ENCODE measurements around the gene ATG16L1. TPM values are rescaled to one million over a fixed set of nuclear protein-coding genes. Genes with fewer than 3 reads are reported as not detected.

ATG16L1 gene
- total and polyA plus RNA-seq, 11 donors, result 7.0 to 26.7 (median 15.8) TPM

DNA sequence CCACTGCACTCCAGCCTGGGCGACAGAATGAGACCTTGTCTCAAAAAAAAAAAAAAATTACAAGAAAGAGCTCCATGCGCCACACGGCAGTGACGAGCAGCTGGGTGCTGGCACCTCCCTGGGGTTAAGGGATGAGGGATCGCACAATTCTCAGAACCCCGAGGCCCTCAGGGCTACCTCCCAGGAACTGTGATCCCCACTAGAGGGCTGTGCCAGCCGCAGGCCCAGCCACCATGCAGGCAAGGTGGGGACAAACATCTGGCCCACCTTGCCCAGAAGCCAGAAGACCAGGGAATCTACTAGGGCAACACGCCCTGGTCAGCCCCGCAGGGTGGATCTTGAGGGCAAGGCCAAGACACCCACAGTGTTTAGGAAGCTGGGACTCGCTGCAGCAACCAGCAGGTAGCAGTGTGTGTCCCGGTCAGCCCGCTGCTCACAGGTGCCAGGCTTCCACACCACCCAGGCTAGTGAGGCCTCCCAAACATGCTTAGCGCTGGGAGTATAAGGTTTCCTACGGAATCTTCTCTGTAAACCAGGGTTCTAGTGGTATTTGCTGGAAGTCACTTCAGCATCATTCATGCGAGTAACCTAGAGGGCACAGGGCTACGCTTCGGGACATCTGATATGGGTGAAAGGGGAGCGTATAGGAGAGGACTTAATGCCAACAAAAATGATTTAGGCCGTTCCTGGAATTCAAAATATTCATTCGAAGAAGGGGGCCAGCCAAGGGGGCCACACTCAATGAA lies 62.9 kb downstream of the ATG16L1 start:
- Histone ChIP-seq H3K27ac (no peak overlapping the region), H3K27me3 (no peaks in the 10 kb centered on the region), H3K4me3 (no peak overlapping the region), H3K4me1 (no peaks in the 10 kb centered on the region), H3K9me3 (peaks cover 0 to 3% (median 0%) of the 10 kb centered on the region in 12 donors), H3K36me3 (no peaks in the 10 kb centered on the region)
- DNase-seq (no peak), ATAC-seq (no peak)
- TF ChIP-seq, protein P1, sequence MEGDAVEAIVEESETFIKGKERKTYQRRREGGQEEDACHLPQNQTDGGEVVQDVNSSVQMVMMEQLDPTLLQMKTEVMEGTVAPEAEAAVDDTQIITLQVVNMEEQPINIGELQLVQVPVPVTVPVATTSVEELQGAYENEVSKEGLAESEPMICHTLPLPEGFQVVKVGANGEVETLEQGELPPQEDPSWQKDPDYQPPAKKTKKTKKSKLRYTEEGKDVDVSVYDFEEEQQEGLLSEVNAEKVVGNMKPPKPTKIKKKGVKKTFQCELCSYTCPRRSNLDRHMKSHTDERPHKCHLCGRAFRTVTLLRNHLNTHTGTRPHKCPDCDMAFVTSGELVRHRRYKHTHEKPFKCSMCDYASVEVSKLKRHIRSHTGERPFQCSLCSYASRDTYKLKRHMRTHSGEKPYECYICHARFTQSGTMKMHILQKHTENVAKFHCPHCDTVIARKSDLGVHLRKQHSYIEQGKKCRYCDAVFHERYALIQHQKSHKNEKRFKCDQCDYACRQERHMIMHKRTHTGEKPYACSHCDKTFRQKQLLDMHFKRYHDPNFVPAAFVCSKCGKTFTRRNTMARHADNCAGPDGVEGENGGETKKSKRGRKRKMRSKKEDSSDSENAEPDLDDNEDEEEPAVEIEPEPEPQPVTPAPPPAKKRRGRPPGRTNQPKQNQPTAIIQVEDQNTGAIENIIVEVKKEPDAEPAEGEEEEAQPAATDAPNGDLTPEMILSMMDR (IDR thresholded peaks at IDR 0.05), result no peak
- WGBS, 4 donors, result 93 to 95% (median 94%) methylated on average over 16 to 20 of the region's 20 CpGs
- intact Hi-C loops (cut with DNase I), result no loop called here

DNA sequence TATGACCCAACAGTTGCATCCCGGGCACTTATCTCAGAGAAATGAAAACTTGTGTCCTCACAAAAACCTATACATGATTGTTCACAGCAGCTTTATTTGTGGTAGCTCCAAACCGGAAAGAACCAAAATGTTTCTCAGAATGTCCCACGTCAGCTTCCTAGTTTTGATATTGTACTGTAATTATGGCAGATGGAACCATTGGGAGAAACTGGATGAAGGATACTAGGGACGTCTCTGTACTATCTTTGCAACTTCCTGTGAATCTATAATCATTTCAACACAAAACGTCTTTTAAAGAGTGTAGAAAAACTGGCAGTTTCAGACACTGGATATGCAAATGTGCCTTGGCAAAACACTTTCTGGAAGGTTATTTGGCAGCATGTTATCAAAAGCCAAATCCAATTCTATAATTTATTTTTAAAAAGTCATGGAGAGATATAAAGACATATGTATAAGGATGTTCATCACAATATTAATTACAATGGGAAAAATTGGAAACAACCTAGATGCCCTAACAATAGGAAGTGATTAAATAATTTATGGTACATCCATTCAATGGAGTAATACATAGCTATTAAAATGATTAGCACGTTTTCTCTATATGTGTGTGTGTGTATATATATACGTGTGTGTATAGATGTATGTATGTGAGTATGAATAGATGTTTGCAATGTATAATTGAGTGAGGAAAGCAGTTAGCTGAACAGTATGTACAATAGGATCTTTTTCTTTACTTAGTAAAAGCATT lies 65.9 kb downstream of the ATG16L1 start:
- 65 to 69% (median 67%) methylated on average over 7 of the region's 7 CpGs for WGBS, 4 donors
- intact Hi-C loops (cut with DNase I), result no loop called here
- Histone ChIP-seq H3K36me3 (no peaks in the 10 kb centered on the region), H3K4me1 (no peaks in the 10 kb centered on the region), H3K27ac (no peak overlapping the region), H3K4me3 (no peak overlapping the region), H3K9me3 (peaks cover 0 to 3% (median 0%) of the 10 kb centered on the region in 12 donors), H3K27me3 (peaks cover 0 to 10% (median 0%) of the 10 kb centered on the region in 9 donors)
- no peak for TF ChIP-seq POLR2A (IDR thresholded peaks at IDR 0.05)
- TF ChIP-seq, protein P1 (IDR thresholded peaks at IDR 0.05), result no peak
- DNase-seq, result no peak
- ATAC-seq, result no peak

DNA sequence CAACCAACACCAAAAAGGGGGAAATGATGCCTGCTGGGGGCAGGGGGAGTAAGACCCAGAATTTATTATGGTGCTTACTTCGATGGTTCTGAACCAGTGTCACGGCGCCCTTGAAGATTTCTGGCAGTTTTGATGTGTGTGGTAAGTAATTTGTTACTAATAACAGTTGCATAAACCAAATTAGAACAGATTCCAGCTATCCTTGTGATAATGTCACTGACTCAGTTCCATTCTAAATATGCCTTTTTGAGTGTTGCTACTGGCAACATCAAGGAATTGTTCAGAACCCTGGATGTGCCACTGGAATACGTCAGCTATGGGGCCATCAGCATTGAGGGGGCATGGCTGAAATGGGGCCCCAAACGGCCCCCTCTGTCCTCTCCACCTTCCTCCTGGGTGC lies 67.8 kb downstream of the ATG16L1 start:
- peaks cover 0 to 10% (median 0%) of the 10 kb centered on the region in 9 donors for H3K27me3 ChIP-seq
- intact Hi-C loops (cut with DNase I), result no loop called here
- H3K9me3 ChIP-seq, result peaks cover 0 to 3% (median 0%) of the 10 kb centered on the region in 12 donors
- no peaks in the 10 kb centered on the region for H3K36me3 ChIP-seq
- WGBS, 4 donors, result 79 to 90% (median 81%) methylated on average over 5 of the region's 5 CpGs
- H3K4me3 ChIP-seq, result no peak overlapping the region
- no peak for DNase-seq
- ATAC-seq, result no peak
- no peak for TF ChIP-seq POLR2A (IDR thresholded peaks at IDR 0.05)
- H3K27ac ChIP-seq, result no peak overlapping the region
- H3K4me1 ChIP-seq, result no peaks in the 10 kb centered on the region

DNA sequence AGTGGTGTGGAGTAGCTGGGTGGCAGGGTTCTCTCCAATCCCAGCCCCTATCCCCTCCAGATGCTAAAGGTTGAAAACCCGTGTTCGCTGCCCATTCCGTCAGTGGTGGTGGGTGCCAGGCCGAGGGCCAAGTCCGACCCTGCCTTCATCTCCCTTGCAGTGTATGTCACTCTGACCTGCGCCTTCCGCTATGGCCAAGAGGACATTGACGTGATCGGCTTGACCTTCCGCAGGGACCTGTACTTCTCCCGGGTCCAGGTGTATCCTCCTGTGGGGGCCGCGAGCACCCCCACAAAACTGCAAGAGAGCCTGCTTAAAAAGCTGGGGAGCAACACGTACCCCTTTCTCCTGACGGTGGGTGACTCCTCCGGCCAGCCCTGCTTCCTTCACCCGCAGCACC lies 69.0 kb downstream of the ATG16L1 start:
- TF ChIP-seq, protein P1 (IDR thresholded peaks at IDR 0.05), result no peak
- no peak for TF ChIP-seq POLR2A (IDR thresholded peaks at IDR 0.05)
- intact Hi-C loops (cut with DNase I), result no loop called here
- Histone ChIP-seq H3K9me3 (peaks cover 0 to 3% (median 0%) of the 10 kb centered on the region in 12 donors), H3K4me1 (no peaks in the 10 kb centered on the region), H3K36me3 (no peaks in the 10 kb centered on the region), H3K27me3 (peaks cover 0 to 10% (median 0%) of the 10 kb centered on the region in 9 donors), H3K4me3 (no peak overlapping the region), H3K27ac (no peak overlapping the region)
- no peak for ATAC-seq
- WGBS, 4 donors, result 89 to 93% (median 91%) methylated on average over 16 to 17 of the region's 17 CpGs
- no peak for DNase-seq

All from heart left ventricle (tissue), 16 donors.